NCI-H146 treated with DMSO at 0.1 percent for 48 hours (cell line): ENCODE results near the gene HIC2.
"Not testable (repeated sequence)": the region's sequence is repeated elsewhere in the genome, so short reads cannot be mapped to it uniquely, and the experiment has no call there.

ENCODE experiments used
- DNase-seq: peaks from one replicate; lab custom pipeline; 2025; ENCODE audit not compliant: unreplicated experiment; lab: John Stamatoyannopoulos, UW

The HIC2 gene

DNA sequence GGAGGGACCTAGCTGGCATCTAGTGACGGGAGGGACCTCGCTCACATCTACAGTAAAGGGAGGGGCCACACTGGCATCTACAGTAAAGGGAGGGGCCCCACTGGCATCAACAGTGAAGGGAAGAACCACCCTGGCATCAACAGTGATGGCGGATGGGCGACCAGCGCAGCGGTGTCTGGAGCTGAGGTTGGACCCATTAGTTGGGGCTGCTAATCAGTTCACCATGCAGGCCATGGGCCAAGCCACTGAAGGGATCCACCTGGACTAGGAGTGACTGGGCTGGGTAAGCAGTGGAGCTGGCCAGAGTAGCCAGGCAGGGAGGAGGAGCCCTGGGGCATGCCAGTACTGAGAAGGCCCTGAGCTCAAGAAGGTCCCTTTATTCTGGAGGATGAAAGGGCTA lies 73.4 kb downstream of the HIC2 start:
- DNase-seq: not testable (repeated sequence)

DNA sequence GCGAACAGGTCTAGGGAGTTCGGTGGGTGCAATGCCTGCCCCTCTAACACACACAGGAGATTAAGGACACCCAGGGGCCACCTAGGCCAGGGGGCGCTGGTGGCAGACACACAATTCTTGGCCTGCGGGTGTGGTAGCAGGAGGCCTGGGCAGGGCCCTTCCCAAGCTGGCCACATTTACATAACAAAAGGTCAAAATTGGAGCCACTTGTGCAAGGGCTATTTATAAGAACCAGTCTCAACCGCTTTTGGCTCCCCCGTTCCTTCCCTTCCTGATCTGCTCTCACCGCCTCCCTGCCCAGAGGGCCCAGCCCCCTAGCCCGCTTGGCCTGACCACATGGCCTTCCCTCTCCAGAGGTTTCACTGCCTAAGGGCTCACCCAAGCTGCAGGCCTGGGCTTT lies 75.1 kb downstream of the HIC2 start:
- not testable (repeated sequence) for DNase-seq

GRCh38 chr22:21493789-21494782 lies 76.9 kb downstream of the HIC2 start:
- not testable (repeated sequence) for DNase-seq

- DNase-seq: not testable (repeated sequence)
Observed at GRCh38 chr22:21497984-21498383, 80.8 kb downstream of the HIC2 start.

GRCh38 chr22:21498489-21498888 lies 81.3 kb downstream of the HIC2 start:
- not testable (repeated sequence) for DNase-seq

DNA sequence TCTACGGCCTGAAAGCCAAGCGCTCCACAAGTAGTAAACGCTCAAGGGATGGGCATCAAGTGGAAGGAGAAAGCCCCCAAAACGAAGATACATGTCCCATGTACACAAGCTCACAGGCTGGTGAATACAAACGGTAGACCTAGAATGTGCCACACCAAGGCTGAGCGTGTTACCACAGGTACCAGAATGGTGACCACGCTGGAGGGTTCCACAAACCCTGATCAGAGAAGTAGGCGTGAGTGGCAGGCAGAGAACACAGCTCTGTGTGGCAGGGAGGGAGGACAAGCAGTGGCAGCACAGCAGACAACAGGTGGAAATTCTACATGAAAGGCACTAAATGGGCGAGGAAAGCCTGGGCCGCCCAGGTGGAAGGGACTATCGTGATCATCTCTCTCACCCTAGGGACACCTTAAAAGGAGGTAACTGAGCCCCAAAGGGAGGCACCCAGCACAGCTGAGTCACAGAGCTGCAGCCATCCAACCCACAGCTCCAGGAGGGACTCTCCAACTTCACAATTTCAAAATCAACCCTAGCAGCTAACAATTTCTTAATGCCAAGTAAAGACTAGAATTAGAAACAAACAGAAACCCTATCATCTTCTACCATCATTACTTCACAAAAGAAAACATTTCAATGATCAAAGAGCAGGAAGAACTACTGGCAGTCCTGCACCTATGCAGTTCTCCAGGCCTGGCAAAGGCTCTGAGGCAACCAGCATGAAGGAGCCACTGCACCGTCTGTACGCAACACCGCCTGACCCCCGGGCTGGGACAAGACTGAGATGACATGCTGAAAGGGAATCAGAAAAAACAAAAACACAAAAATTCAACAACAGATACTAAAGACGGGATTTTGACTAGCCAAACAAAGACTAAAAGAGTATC lies 82.7 kb downstream of the HIC2 start:
- not testable (repeated sequence) for DNase-seq
